GM19324 (cell line): ENCODE data around the gene EDN1.
"Not testable (repeated sequence)": the region's sequence is repeated elsewhere in the genome, so short reads cannot be mapped to it uniquely, and the experiment has no call there.

Experiments used
- ATAC-seq: cut with Tn5 transposase; IDR thresholded peaks from one replicate; pipeline ENCODE4 v1.9.1; 2021; ENCODE audit warnings: mild to moderate bottlenecking, moderate library complexity; ENCODE audit not compliant: unreplicated experiment, low FRiP score

EDN1 gene

GRCh38 chr6:12315292-12316081, 25.3 kb downstream of the EDN1 start:
- ATAC-seq, result no peak

- ATAC-seq, result no peak
Measured at GRCh38 chr6:12318749-12319148, 28.6 kb downstream of the EDN1 start.

- ATAC-seq, result not testable (repeated sequence)
Measured at GRCh38 chr6:12320074-12320473, 29.9 kb downstream of the EDN1 start.

- ATAC-seq, result no peak
Measured at GRCh38 chr6:12324099-12324498, 33.9 kb downstream of the EDN1 start.

GRCh38 chr6:12324748-12325147, 34.6 kb downstream of the EDN1 start:
- ATAC-seq, result no peak

GRCh38 chr6:12325872-12326271, 35.7 kb downstream of the EDN1 start:
- no peak for ATAC-seq

- no peak for ATAC-seq
Measured at GRCh38 chr6:12327391-12327790, 37.2 kb downstream of the EDN1 start.

GRCh38 chr6:12327988-12328387, 37.8 kb downstream of the EDN1 start:
- ATAC-seq, result no peak

GRCh38 chr6:12328701-12329100, 38.5 kb downstream of the EDN1 start:
- ATAC-seq, result no peak

GRCh38 chr6:12331474-12331873, 41.3 kb downstream of the EDN1 start:
- no peak for ATAC-seq

- no peak for ATAC-seq
Measured at GRCh38 chr6:12331951-12332749, 42.0 kb downstream of the EDN1 start.

- ATAC-seq, result not testable (repeated sequence)
Measured at GRCh38 chr6:12332750-12333079, 42.6 kb downstream of the EDN1 start.

- no peak for ATAC-seq
Measured at GRCh38 chr6:12333128-12333527, 43.0 kb downstream of the EDN1 start.

GRCh38 chr6:12334526-12335130, 44.5 kb downstream of the EDN1 start:
- no peak for ATAC-seq

GRCh38 chr6:12335131-12335527, 45.0 kb downstream of the EDN1 start:
- ATAC-seq, result no peak

GRCh38 chr6:12335717-12336116, 45.6 kb downstream of the EDN1 start:
- no peak for ATAC-seq

- no peak for ATAC-seq
Measured at GRCh38 chr6:12336121-12336971, 46.2 kb downstream of the EDN1 start.

GRCh38 chr6:12339022-12339421, 48.9 kb downstream of the EDN1 start:
- ATAC-seq, result no peak

GRCh38 chr6:12339808-12340487, 49.8 kb downstream of the EDN1 start:
- no peak for ATAC-seq

GRCh38 chr6:12340488-12340818, 50.3 kb downstream of the EDN1 start:
- no peak for ATAC-seq
